Mesothelial cell of epicardium (in vitro differentiated cells): ENCODE measurements around the gene PARP8. TPM values are rescaled to one million over a fixed set of nuclear protein-coding genes. Genes with fewer than 3 reads are reported as not detected.

Experiments
- DNase-seq, 2 experiments: peaks; one replicate each; pipeline ENCODE4 v3.0.0; 2021; ENCODE audit warnings: low spot score in 2 of 2; ENCODE audit not compliant: unreplicated experiment in 2 of 2
- H3K27ac Mint-ChIP-seq: 2 replicates; pipeline ENCODE4 v1.8.0; 2021; ENCODE audit warnings: mixed read lengths
- H3K27me3 Mint-ChIP-seq: 2 replicates; pipeline ENCODE4 v1.8.0; 2021; ENCODE audit warnings: low read depth, mixed read lengths
- H3K36me3 Mint-ChIP-seq: 2 replicates; pipeline ENCODE4 v1.8.0; 2021; ENCODE audit warnings: mixed read lengths
- H3K4me1 Mint-ChIP-seq: 2 replicates; pipeline ENCODE4 v1.8.0; 2021; ENCODE audit warnings: mixed read lengths
- H3K4me3 Mint-ChIP-seq: 2 replicates; pipeline ENCODE4 v1.8.0; 2021; ENCODE audit warnings: mild to moderate bottlenecking, moderate library complexity, mixed read lengths
- H3K9me3 Mint-ChIP-seq: 2 replicates; pipeline ENCODE4 v1.8.0; 2021; ENCODE audit warnings: mixed read lengths
- total RNA-seq: library from RNA; stranded (reverse); gene quantifications from 3 replicates; pipeline ENCODE4 v1.2.1, GENCODE V29; 2021
- TF ChIP-seq, protein P1 (sequence below): fragments of 200-600 bp; sonication (generic); IDR thresholded peaks from one replicate; pipeline ENCODE4 v1.5.0; 2021; ENCODE audit warnings: antibody characterized with exemption; ENCODE audit not compliant: unreplicated experiment

PARP8 gene
- total RNA-seq, 1 donor from 2014 or later, result 27.5 TPM

DNA sequence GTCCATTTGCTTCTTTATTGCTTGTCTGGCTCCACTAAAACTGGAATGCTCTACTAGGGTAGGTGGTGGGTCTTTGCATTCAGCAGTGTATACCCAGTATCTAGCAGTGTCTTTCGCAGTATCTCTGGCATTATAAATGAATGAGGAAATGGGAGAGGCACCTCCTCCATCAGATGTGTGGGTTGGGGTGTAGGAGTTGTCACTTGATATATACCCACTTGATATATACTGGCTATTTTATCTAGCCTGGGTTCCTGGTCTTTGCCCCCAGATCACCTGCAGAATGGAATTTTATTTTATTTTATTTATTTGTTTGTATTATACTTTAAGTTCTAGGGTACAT, 208.5 kb downstream of the PARP8 start:
- TF ChIP-seq, protein P1, sequence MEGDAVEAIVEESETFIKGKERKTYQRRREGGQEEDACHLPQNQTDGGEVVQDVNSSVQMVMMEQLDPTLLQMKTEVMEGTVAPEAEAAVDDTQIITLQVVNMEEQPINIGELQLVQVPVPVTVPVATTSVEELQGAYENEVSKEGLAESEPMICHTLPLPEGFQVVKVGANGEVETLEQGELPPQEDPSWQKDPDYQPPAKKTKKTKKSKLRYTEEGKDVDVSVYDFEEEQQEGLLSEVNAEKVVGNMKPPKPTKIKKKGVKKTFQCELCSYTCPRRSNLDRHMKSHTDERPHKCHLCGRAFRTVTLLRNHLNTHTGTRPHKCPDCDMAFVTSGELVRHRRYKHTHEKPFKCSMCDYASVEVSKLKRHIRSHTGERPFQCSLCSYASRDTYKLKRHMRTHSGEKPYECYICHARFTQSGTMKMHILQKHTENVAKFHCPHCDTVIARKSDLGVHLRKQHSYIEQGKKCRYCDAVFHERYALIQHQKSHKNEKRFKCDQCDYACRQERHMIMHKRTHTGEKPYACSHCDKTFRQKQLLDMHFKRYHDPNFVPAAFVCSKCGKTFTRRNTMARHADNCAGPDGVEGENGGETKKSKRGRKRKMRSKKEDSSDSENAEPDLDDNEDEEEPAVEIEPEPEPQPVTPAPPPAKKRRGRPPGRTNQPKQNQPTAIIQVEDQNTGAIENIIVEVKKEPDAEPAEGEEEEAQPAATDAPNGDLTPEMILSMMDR, result no peak
- peaks cover 5% of the 10 kb centered on the region for H3K27me3 Mint-ChIP-seq
- H3K4me3 Mint-ChIP-seq, result no peak overlapping the region
- no peak for DNase-seq
- H3K9me3 Mint-ChIP-seq, result no peaks in the 10 kb centered on the region
- H3K4me1 Mint-ChIP-seq, result peaks cover 20% of the 10 kb centered on the region
- no peaks in the 10 kb centered on the region for H3K36me3 Mint-ChIP-seq
- no peak overlapping the region for H3K27ac Mint-ChIP-seq

DNA sequence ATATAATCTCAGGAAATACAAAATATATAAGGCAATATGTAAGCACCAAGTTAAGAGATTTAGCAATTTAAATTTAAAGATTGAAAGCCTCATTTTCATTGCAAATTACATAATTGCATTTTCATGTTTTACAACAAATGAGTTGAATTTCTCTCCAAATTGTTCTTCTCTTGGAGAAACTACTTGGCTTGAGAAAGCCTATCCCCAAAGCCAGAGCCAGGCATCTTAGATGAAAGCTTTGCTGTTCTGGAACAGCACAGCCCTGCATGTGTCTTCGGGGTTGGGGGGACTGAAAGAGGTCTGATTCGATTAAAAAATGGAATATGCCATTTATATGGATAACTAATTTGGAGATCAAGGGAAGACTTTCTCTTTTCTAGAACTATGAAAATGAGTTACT, 212.0 kb downstream of the PARP8 start:
- DNase-seq, result no peak
- peaks cover 38% of the 10 kb centered on the region for H3K4me1 Mint-ChIP-seq
- no peak overlapping the region for H3K27ac Mint-ChIP-seq
- H3K36me3 Mint-ChIP-seq, result no peaks in the 10 kb centered on the region
- peaks cover 3% of the 10 kb centered on the region for H3K27me3 Mint-ChIP-seq
- TF ChIP-seq, protein P1, result no peak
- H3K9me3 Mint-ChIP-seq, result no peaks in the 10 kb centered on the region
- H3K4me3 Mint-ChIP-seq, result no peak overlapping the region

DNA sequence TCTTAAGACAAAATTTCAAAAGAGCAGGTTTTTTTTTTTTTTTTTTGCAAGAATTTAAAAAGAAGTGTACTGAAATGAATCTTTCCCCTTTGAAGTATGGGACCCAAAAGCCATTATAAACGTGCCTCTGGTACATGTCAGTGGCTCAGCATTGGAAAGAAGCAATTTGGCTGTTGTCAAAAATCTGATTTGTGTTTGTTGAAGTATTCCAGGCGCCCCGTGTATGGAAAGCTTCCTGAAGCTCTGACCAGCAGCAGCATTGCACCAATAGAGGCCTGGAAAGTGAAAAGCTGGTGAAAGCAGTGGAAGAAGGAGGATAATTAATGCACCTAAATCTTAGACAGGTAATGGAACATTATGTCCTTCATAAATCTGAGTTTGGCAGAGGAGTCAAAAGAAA, 215.0 kb downstream of the PARP8 start:
- TF ChIP-seq, protein P1, result no peak
- Mint-ChIP-seq H3K9me3 (no peaks in the 10 kb centered on the region), H3K27me3 (peaks cover 10% of the 10 kb centered on the region), H3K27ac (peak overlapping the region; percentile 3), H3K36me3 (no peaks in the 10 kb centered on the region), H3K4me1 (peaks cover 35% of the 10 kb centered on the region), H3K4me3 (no peak overlapping the region)
- DNase-seq, result no peak

DNA sequence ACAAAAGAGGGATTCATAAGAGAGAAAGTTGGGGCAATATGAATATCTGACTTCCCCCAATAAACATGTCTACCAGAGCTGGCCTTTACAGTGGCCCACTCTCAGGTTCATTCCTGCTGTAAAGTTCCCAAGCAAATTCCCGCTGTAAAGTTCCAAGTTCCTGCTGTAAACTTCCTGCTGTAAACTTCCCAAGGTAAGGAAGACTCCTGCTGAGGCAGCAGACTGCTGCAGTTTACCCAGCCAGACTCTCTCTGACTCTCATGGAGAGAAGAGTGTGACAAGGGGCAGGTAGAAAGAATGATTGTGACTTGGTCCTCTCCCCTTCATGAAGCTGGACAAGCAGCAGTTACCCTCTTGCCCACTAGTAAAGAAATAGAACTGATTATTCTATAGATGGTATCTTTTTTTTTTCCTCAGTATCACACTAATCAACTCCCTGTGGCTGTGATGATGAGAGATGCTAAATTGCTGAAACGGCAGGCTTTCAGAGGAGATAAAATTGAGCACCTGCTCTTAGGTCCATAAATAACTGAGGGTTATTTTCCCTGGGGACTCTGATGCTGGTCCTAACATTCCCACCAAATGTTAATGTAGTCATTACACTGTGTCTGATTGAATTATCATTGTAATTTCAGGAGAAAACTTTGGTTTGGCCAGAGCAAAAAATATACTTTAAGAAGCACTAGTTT, 220.4 kb downstream of the PARP8 start:
- no peak for DNase-seq
- Mint-ChIP-seq H3K36me3 (no peaks in the 10 kb centered on the region), H3K27me3 (peaks cover 10% of the 10 kb centered on the region), H3K9me3 (peaks cover 3% of the 10 kb centered on the region), H3K4me3 (no peak overlapping the region), H3K4me1 (peaks cover 8% of the 10 kb centered on the region), H3K27ac (no peak overlapping the region)
- TF ChIP-seq, protein P1, result no peak

DNA sequence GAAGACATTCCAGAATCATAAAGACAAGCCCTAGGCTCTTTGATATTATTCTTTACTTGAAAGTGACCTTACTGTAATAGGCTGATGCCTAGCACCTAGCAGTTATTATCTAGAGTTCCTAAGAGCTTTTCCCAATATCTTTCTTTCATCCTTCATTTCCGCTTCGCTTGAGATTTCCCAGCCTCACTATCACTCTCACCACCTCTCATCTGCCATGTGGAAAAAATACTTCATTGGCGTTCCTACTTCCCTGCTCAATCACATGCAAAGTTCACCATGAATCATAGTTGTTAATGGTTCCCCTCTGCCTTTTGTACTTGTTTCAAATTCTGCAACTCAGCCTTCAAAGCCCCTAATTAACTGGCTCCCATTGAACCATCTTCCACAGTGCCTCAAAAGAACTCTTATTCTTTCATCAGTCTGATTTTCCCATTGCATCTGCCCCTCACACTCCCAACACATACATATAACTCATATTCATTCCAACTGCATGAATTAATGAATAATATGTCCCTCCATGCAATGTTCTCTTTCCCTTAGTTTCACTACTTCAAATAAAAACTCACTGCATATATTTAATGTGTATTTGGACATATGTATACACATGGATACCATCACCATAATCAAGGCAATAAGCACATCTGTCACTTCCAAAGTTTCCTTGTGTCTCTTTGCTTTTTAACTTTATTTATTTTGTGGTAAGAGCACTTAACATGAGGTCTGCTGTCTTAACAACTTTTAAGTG, 221.6 kb downstream of the PARP8 start:
- no peak overlapping the region for H3K4me3 Mint-ChIP-seq
- peaks cover 4% of the 10 kb centered on the region for H3K4me1 Mint-ChIP-seq
- DNase-seq, result no peak
- H3K36me3 Mint-ChIP-seq, result no peaks in the 10 kb centered on the region
- no peak overlapping the region for H3K27ac Mint-ChIP-seq
- H3K9me3 Mint-ChIP-seq, result peaks cover 3% of the 10 kb centered on the region
- TF ChIP-seq, protein P1, result no peak
- H3K27me3 Mint-ChIP-seq, result peaks cover 10% of the 10 kb centered on the region
